HG03354 (cell line): ENCODE measurements around the gene TEPSIN.

ENCODE experiments used
- ATAC-seq: cut with Tn5 transposase; IDR thresholded peaks from one replicate; pipeline ENCODE4 v1.9.1; 2021; ENCODE audit warnings: mild to moderate bottlenecking; ENCODE audit not compliant: unreplicated experiment, poor library complexity, severe bottlenecking

Gene TEPSIN

DNA sequence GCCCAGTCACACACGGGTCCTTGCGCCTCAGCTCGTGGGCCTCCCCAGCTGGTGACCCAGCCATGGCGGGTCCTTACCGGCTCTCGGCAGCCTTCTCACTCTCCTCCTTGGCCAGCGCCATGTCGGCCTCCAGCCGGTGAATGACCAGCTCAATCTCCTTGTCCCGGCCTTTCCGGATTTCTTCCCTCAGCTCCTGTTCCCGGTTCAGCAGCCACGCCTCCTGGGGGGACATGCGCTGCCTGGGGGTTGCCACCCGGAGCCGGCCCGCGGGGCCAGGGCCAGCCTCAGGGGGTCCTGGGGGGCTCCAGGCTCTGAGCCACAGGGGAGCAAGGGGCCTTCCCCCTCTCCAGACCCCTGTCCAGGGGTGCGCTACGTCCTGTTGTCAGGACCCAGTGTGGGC lies 47.7 kb downstream of the TEPSIN start:
- ATAC-seq: no peak

DNA sequence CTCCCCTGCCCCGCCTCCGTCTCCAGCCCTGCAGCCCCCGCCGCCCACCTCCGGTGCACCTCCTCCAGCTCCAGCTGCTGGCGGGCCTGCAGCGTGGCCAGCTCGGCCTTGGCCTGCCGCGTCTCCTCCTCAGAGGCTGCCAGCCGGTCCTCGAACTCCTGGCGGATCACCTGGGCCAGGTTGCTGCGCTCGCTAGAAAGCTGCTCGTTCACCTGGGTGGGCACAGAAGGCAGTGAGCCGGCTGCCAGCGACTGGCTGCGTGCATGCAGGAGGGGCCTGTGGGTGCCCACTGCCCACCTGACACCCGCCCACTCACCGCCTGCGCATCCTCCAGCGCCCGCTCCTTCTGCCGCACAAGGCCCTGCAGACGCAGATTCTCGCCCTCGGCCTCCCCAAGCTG lies 48.3 kb downstream of the TEPSIN start:
- no peak for ATAC-seq

DNA sequence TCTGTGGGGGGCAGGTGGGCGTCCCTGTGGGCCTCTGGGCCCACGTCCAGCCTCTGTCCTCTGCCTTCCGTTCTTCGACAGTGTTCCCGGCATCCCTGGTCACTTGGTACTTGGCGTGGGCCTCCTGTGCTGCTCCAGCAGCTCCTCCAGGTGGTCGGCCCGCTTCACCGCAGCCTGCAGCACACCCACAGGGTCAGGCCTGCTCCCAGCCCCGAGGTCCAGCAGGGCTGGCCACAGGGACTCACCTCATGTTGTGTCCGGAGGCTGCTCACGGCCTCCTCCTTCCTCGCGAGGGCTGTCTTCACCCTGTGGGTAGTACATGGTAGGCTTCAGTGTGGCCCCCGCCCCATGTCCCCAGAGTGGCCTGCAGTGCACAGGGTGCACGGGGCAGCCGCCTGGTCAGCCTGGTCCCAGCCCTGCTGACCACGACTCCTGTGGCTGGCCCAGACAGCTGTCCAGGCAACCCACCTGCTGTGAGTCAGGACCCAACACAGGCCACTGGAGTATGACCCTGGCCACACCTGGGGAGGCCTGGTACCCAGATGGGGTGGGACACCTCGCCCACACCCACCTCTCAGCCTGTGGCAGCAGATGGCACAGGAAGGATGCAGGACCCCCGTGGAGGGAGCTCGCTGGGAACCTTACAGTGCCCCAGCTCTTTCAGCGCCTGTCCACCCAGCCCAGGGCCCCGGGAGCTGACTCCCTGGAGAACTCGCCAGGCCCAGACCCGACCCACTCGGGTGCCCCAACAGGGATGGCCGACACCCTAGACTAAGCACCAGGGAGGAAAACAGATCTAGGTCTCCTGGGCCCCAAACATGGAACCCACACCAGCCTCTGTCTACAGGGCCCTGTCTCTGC lies 49.0 kb downstream of the TEPSIN start:
- ATAC-seq: no peak

DNA sequence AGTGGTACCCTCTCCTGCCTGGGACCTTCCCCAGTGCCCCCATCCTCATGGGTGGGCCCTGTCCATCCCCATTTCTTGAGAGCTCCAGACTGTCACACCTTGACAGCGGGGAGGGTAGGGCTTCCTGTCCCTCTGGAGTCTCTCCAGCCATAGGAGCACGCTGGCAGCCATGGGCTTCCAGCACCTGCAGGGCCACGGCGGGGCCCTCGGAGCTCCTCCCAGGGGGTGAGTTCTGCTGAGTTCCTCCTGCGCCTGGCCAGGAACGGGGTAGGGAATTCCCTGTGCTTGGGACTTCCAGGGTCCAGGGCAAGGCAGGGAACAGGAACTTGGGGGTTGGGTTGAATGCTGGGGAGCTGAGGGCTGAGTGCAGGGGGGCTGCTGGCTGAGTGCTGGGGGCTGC lies 49.8 kb downstream of the TEPSIN start:
- no peak for ATAC-seq

DNA sequence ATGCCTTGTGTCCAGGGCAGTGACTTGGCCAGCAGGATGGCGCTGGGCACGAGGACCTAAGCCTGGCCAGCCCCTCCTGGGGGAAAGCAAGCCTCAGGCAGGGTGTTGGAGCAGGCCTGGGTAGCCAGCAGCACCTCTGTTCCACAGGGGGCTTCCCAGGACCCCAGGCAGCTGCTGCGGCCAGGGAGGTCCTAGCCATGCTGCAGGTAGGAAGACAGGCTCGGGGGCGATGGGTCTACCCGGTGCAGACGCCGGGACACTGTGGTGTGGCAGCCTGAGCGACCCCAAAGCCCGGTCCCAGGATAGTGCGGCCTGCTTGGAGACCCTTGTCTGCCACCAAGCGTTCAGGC lies 50.4 kb downstream of the TEPSIN start:
- ATAC-seq: no peak

DNA sequence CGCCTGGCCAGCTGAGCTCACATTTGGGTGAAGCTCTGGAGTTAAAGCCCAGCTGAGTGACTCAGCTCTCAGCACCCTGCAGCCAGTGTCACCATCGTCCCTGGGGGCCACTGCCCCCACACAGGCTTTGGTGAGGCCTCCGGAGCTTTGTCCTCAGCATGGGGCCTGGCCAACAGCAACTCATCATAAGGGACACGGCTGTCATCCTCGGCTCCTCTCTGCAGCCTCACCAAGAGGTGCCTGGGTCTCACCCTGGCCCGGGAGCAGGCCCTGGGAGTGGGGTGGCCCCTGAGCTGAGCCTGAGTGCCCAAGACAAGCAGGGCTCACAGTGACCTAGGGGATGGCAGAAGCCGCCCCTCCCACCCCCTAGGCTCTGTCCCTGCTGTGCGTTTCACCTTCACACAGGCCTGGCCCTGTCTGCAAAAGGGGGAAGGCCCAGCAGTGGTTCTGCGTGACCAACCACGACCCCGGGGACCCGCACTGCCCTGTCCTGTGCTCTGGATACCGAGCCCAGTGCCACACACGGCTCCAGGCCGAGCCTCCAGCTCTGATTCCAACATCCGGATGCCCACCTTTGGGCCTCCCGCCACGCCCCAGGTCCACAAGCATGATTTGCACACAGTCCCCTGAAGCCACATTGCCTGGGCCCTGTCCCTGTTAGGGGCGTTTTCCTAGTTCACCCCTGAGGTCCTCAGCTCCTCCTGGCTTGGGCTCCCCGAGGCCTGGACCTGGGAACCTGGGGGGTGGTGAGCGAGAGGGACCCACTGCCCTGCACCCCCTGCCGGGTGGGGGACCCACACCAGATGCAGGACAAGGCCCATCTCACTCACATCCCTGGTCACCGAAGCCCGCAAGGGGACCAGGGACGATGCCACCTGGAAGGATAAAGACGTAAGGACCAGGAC lies 51.0 kb downstream of the TEPSIN start:
- ATAC-seq: no peak

DNA sequence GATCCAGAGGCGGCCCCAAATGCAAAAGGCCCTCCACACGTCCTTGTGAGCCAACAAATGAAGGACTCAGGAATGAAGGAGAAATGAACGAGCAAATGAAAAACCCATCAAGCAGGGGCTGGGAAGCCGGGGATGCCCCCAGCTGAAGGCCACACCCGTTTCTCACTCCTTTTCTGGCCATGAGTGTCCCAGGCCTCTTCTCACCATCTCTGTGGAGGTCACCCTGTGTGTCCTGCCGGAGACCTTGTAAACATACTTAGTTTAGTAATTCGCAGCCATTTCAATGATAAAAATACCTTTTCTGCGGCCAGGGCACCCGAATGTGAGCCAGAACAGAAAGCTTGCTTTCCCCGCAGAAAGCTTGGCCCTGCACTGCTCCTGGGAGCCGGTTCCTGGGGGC lies 51.7 kb downstream of the TEPSIN start:
- ATAC-seq: no peak

DNA sequence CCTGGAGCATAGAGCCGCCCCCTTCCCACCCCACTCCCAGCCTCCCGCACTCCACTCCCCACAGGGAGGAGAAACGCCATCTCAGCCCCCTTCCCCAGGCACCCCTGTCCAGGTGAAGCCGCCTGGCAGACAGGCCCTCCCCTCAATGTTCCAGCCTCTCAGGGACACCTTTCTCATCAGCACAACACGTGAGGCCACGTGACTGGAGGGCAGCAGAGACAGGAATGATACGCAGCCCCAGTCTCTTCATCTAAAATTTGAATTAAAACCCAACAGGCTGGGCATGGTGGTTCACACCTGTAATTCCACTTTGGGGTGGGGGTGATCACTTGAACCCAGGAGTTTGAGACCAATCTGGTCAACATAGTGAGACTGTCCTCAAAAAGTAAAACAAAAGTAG lies 52.7 kb downstream of the TEPSIN start:
- ATAC-seq: no peak

DNA sequence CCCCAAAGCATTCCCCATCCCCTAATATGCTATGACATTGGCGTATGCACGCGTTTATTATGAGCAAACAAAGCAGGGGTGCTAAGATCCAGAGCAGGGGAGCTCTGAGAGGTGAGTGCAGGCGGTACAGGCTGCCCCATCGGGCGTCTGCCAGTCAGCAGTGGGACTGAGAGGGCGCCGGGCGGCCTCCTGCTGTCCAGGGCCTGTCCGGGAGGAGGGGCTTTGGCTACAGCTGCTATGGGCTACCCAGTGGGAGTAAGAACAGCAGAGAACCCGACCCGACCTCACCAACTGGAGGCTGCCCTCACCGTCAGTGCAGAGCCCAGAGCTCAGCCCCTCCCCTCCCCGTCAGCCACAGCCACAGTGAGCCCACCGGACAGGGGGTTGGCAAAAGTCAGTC lies 54.3 kb downstream of the TEPSIN start:
- ATAC-seq: no peak

DNA sequence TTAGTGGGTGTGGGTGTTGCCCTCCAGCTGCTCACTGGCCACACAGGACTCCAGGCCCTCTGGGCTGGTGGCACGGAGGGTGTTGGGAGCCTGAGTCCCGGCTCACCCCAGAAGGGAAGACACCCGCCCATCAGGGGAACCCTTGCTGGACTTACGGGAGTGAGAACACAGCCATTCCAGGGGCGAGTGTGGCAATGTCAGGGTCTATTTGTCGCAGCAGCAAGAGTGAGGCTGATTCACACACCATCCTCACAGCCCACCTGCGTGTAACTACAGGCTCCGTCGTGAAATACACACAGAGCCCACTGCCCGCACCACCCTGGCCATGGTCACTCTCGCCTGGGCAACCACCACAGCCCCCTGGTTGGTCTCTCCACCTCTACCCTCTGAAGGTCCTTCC lies 55.0 kb downstream of the TEPSIN start:
- ATAC-seq: no peak

DNA sequence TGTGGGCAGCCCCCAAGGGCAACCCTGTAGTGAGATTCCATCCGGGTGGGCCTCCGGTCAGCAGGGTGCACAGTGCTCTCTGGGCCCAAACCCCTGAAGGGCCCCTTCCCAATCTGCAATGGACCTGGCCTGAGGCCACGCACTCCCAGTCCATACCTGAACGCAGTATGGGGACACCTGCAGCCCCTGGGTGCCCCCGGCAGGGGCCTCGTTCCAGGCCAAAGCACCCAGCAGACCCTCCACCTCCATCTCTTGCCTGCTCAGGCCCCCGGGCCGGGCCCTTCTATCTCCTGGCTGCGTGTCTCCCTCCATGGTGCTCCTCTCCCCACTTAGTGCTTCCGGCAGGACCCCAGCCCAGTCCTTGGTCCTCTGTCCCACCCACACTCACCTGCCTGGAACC lies 55.5 kb downstream of the TEPSIN start:
- ATAC-seq: no peak

DNA sequence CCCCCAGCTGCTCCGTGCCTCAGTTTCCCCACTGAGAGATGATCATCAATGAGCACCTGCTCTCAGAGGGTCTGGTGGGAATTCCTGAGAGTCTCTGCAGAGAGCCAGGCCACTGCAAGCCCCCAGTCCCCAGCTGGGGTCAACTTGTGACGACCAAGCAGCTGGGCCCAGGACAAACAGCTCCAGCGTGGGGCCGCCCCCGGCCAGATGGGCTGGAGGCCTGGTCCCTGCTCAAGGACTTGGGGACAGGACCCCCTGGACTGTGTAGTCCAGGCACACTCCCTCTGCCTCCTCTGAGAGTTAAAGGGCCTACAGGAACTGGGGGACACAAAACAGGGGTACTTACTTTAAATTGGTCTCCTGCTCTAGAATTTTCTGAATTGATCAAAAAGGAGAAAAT lies 56.3 kb downstream of the TEPSIN start:
- no peak for ATAC-seq

DNA sequence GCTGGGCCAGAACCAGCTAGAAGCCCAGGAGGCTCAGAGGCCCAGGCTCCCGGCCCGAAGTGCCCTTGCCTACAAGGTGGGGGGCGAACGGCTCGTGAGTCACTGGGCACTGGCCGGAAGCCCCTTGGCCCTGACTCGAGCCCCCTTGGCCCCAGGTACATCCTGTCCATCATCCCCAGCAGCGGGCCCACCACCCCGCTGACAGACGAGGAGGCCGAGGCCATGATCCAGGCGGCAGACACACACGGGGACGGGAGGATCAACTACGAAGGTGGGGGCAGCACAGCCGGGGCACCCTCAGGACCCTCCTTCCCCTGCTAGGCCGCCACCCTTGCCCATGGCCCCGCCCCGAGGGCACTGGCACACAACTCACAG lies 57.1 kb downstream of the TEPSIN start:
- no peak for ATAC-seq

DNA sequence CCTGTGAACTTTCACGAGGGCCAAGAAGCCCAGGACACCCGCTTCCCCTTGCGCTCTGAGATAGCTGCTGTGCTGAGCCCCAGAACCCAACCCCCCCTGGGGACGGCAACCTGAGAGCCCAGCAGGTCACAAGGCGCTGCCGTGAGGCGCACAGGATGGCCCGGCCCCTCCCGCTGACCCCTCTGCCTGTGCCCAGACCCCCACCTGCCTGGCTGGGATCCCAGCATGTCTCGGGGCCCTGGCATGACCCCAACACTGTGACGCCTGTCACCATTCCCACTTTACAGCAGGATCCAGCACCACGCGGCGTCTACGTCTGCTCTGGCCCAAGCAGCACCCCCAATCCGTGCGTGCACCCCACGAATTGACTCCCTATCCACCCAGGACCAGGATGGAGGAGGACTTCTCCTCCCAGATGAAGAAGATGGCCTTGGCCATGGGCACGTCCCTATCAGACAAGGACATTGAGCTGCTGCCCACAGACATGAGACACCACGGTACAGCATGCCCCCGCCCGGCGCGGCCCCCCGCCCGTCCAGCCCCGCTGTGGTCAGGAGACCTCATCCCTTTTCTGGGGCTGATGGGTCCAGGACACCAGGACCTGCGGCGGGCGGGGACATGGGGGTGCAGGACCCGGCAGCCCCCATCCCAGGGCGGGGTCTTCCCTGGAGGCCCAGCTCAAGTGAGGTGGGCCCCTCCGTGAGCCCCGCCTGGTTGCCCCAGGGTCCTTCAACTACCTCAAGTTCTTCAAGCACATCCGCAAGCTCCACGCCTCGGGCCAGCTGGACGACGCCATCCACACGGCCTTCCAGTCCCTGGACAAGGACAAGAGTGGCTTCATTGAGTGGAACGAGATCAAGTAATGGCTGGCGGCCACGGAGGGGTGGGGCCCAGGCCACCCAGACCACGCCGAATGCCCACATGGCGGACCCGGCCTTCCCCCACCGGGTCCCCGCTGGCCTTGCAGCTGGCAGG lies 57.7 kb downstream of the TEPSIN start:
- no peak for ATAC-seq

DNA sequence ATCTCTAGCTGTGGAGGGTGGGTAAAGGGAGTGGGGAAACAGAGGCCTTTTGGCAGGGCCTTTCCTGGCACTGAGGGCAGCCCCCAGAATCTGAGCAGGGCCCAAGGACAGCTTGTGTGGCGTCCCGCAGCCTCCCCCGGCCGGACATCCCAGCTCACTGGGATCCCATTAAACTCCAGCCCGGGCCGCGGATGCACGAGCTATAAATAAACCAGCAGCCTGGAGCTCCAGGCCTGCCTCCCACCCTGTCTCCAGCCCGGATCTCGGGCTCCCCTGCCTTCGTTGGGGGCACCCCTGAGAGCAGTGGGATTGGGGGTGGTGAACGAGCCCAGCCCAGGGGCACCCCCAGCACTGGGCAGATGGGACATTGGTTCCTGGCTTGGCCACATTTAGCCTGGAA lies 59.0 kb downstream of the TEPSIN start:
- no peak for ATAC-seq

DNA sequence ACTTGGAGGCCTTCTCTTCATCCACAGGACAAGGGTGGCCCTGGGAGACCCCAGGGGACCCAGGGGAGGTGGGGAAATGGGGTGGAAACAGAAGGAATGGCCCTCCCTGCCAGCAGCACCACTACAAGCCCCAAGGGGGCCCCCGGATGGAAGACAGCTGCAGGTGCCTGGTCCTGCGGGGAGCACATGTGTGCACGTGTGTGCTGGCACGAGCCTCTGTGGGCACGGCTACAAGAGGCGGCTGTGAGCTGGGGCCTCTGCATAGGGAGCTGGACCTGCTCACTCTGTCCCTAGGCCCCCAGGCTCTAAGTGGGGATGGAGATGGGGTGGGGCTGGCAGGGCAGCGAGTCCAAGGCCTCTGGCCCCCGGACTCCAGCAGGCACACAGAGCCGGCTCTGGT lies 59.6 kb downstream of the TEPSIN start:
- ATAC-seq: no peak
